ELF-1 (cell line): ENCODE results near the gene IQGAP2.

Experiments
- DNase-seq: peaks from one replicate; pipeline ENCODE4 v3.0.0-alpha.2; 2016; ENCODE audit warnings: low read depth, low spot score

The IQGAP2 gene

DNA sequence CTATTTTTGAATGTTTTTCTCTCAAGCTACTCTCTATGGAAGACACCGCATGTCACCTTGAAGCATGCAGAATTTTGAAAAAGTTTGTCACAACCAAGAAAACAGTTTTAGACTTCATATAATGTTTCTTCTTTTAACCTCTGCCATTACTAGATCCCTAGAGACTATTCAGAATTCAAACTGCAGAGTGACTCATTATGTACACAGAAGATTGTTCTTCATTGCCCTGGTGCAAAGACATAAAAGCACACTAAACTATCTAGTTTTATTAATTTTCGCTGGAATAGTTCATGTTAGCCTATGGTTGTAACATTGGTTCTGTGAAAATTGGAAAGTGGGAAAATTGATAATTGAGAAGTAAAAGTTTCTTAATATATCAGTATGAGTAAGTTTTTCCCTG lies 201.8 kb downstream of the IQGAP2 start:
- DNase-seq, result no peak

DNA sequence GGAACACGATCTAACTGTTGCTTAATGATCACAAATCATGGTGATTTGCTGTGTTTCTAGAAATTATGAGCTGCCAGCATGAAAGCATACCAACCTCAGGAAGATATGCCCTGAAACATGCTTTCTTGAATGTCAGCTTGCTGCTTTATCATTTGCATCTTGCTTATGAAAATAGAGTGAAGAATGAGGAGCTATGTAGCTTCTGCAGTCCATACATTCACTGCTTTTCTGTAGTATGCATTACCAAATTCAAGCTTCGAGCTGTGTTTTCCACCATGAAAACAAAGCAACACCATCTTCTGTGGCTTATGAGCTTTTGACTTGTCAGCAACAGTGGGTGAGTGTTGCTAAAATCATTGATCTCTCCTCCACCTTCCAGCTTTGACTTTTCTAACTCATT lies 203.6 kb downstream of the IQGAP2 start:
- no peak for DNase-seq

DNA sequence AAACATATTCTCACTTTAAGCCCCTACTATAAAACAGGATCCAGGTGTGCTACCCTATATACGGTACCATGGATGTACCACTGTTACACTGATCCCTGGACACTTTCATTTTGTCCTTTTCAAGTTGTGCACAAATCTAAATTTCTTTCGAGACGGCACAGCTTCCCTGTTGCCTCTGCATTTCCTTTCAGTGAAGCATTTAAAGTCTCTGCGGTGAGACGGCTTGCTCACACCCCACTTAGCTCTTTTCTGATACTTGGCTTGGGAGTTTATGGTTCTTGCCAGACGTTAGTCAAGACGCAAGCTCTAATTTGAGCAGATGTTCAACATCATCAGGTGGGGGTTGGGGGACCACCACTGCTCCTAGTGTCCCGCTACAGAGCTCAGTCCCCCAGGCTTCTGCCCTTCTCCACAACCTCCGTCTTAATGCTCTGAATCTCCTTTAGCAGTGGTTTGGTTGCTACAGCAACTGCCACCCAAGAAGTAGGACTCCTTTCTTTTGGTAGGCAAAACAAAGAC lies 204.3 kb downstream of the IQGAP2 start:
- no peak for DNase-seq

DNA sequence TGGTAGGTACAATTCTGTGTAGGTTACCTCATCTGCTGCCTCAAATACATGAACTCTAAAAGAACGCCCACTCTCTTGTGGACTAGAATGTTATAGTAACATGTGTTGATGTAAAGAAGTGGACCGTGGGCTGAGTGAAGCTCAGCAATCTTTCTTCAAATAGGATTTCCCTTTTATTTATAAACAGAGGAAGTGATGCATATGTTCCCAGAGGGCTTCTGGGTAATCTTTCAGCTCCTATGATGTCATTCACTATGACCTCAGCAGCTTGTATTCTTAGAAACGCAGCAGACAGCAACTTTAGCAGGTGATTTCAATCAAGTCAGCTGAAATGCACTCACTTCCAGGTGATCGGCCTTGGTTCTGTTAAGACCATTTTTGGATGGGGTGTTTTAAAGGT lies 205.7 kb downstream of the IQGAP2 start:
- DNase-seq, result no peak

GRCh38 chr5:76610196-76610595 lies 207.1 kb downstream of the IQGAP2 start:
- DNase-seq, result no peak

DNA sequence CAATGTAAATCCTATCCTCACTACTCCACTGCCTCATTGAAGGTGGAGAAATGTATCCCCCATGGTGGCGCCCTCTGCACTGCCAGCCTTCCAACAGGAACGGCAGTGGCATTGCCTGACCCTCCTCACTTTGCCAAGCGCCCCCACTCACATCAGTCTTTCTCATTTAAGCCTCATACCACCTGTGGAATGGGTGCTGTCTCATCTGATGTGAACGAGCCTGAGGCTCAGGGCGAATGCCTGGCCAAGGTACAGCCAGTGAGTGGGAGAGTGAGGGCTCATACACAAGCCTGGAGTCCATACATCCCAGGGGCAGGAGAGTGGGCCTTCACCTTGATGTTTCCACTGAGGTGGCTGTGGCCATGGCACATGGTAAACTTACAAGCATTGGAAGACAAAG lies 209.9 kb downstream of the IQGAP2 start:
- no peak for DNase-seq

DNA sequence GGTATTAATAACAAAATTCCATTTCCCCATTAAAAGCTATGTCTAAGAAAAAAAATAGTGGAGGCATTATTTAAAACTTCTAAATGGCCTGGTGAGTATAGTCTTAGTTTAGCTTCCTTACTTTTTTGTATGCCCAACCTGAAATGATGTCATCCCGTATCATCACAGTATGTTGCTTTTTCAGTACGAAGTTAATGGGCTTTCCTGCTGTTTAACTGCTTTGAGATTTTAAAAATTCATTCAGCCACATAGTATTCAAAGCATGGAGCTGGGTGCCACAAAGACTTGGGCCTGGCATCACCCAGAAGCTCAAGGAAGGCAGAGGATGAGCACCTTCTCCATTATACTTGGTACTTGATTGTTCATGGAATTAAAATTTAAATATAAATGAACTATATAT lies 212.7 kb downstream of the IQGAP2 start:
- no peak for DNase-seq

- DNase-seq, result no peak
Measured at GRCh38 chr5:76616206-76616605, 213.1 kb downstream of the IQGAP2 start.

GRCh38 chr5:76617229-76617628 lies 214.1 kb downstream of the IQGAP2 start:
- no peak for DNase-seq

DNA sequence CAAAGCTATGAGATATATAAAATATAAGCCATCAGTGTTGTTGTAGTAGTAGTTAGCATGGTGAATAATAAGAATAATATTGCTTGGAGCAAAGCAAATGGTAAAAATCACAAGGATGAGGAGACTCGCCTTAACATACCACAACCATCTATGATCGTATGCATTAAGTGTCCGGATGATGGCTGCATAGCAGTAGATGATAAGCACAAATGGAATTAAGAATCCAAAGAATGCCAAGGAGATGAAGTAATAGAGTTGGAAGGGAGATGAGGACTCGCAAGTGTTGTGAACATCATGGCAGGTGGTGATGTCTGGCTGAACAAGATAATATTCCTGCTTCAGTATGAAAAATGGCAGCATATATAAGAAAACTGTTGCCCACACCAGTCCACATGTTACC lies 214.6 kb downstream of the IQGAP2 start:
- no peak for DNase-seq

GRCh38 chr5:76620166-76620565 lies 217.1 kb downstream of the IQGAP2 start:
- no peak for DNase-seq

- no peak for DNase-seq
Measured at GRCh38 chr5:76622076-76622475, 219.0 kb downstream of the IQGAP2 start.

- DNase-seq, result peak; percentile 19
Measured at GRCh38 chr5:76622973-76623596, 220.0 kb downstream of the IQGAP2 start, which contains the start of gene F2RL2. F2RL2 (minus strand) TSS chr5:76623403; CDS start chr5:76623230, 173 bp downstream.

DNA sequence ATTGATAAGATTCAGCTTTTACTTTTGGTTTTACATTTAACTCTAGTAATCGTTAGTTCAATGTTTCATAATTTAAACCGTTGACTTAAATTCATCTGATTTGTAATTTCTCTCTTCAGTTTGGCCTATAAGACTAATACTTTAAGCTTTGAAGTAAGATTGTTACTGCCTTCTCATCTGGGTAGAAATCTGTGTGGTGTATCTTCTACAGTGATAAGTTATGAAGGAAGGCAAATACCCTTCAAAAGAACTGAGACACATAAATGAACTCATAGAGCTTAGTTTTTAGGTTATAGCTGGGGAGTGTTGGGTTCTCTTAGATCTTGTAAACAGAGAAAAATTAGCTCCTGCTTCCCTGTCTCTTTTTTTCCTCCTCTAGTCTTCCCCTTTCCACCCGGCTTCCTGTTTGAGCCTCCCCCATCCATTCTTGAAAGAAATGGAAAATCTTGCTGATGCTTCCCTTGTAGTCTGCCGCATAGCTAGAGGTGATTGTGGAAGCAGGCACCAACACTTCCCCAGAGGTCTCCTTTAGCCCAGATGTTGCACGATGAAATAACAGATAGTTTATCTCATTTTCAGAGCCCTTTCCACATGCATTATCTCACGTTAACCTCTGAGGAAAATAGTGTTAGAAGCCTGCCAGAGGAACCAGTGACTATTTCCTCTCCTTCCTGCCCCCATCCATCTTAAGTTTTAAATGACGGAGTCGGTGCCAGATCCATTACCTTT lies 222.2 kb downstream of the IQGAP2 start:
- no peak for DNase-seq

DNA sequence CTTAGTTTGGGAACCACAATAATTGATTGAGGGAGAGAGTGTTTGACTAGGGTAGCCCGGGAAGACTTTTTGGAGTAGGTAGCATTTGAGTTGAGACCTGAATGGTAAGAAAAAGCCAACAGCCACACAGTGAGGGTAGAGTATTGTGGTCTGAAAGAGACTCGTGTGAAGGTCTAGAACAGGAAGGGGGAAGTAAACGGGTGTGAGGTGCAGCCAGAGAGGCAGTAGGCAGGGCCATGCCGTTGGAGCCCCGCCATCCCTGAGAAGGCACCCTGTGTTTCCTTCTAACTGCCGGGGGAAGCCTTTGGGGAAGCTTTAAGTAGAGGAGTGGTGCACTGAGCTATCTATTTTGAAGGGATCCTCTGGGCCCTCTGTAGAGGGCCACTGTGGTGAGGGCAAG lies 223.7 kb downstream of the IQGAP2 start:
- no peak for DNase-seq

- DNase-seq, result no peak
Measured at GRCh38 chr5:76634661-76635060, 231.6 kb downstream of the IQGAP2 start.

DNA sequence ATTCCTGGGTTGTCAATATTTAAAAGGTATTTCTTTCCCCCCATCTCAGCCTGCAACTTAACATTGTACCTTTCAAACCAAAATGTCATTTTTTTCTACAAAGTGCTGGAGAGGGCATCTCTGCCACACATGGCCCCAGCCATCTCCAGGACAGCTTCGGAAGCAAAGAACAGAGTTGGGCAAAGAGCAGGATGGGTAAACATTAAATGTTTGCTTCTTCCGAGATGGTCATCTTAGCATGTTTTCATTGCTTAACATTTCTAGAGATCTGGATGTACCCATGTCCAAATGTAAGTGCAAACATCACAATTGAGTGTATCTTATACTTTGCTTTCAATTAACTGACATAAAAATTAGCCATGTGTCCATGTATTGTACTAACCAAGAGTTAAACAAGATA lies 234.4 kb downstream of the IQGAP2 start:
- DNase-seq, result no peak

- DNase-seq, result no peak
Measured at GRCh38 chr5:76638479-76638878, 235.4 kb downstream of the IQGAP2 start.

DNA sequence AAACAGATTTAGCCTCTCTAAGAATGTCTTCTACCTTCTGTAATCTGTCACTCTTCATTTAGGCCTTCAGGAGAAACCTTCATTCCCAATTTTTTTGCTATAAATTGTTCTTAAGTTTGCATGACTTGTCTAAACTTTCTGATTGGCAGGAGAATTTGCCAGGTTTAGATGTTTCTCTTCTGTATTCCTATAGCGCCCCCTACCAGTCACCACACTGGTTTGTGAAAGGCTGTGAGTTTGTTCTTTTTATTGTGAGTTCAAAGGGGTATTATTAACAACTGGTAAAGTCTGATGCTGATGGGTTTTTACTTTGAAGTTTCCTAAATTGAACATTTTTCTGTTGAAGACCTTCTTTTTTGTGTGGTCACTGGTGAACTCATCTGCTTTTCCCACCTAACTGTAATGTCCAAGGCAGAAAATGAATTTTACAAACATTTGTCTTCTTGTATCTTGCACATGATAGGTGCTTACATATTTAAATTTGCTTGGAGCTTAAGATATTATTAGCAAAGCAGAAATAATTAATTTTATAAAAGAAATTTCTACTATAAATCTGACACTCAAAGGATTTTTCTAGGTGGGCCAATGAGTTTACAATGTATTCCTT lies 238.5 kb downstream of the IQGAP2 start:
- DNase-seq, result peak; percentile 57

DNA sequence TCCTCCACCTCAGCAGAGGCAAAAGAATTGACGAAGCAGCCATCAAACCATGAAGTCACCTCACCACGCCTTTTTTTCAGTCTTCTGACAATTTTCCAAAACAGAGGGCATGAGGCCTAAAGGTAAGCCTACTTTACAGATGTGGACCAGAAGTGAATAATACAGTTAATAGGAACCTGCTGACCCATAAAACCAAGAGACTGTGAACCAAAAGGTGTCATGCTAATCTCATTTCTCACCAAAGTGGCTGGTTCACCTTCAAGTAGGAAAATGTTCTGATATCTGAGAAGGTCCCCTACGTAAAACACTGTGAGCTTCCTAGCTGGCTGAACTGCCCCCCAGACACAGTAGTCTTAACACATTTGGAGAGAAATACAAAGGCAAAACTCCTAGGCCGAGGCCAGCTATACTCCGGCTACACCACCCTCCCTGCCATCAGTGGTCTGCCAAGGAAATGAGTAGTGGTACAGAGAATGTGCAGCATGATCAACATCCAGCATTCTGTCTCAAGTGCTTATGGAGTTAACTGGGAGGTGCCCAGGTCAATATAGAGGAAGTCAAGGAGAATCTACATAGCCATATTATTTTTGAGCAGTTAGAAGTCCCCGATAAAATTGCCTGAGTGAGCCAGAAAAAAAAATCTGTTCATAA lies 239.4 kb downstream of the IQGAP2 start:
- DNase-seq, result no peak

GRCh38 chr5:76643371-76643770 lies 240.3 kb downstream of the IQGAP2 start:
- DNase-seq, result no peak

DNA sequence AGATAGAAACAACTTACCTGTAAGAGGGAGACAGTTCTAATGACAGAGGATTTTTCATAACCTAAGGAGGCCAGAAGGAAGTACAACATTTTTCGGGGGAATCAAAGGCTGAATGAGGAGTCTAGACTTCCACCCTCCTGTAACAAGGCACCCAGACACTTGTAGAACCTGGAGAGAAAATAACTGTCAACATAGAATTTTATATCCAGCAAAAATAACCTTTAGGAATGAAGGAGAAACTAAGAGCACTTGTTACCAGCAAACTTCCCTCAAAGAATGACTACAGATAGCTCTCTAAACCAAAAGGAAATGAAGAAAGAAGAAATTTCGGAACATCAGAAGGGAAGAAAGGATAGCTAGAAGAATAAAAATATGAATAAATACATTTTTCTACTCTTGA lies 246.1 kb downstream of the IQGAP2 start:
- no peak for DNase-seq
